GM18907 (cell line): Measurements from ENCODE around the gene NFU1.
"Not testable (repeated sequence)": the region's sequence is repeated elsewhere in the genome, so short reads cannot be mapped to it uniquely, and the experiment has no call there.

Experiments
- ATAC-seq: cut with Tn5 transposase; IDR thresholded peaks from one replicate; pipeline ENCODE4 v1.9.1; 2021; ENCODE audit warnings: mild to moderate bottlenecking, moderate library complexity; ENCODE audit not compliant: unreplicated experiment

NFU1 gene

GRCh38 chr2:69452687-69453086 lies 15.5 kb upstream of the NFU1 start:
- no peak for ATAC-seq

DNA sequence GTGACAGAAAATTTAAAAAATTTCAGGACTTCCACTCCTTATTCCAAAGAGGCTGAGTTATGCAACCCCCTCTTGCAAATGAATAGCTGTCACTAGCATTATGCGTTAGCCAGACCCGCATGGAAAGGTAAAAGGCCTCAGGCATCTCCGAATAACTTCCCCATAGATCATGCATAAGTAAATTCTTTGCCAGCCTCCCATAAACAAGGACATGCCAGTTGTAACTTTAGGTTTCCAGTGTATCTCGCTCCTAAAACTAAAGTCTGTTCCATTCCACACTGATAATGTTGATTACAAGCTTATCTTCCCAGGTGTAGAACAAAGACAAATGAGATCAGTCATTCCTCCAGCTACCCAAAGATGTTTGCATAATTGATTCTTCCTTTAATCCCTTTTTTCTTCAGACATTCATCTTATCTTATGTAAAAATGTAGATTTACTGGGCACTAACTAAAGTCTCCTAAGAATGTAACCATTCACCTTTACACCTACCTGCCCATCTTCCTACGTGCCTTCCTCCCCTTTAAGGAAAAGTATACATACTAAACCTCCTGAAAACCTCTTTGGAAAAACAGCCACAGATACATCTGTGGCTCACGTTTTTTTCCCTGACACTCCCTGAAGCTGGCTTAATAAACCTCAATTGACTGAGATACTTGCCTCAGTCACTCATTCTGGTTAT lies 13.6 kb upstream of the NFU1 start:
- no peak for ATAC-seq

DNA sequence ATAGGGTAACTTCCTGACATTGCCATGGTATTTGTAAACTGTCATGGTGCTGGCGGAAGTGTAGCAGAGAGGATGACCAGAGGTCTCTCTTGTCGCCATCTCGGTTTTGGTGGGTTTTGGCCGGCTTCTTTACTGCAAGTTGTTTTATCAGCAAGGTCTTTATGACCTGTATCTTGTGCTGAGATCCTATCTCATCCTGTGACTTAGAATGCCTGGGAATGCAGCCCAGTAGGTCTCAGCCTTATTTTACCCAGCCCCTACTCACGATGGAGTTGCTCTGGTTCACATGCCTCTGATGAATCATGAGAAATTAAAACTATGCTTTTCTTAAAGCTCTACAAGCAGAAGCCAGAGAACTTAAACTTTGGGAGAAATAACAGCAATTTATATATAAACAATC lies 12.7 kb upstream of the NFU1 start:
- ATAC-seq = no peak

DNA sequence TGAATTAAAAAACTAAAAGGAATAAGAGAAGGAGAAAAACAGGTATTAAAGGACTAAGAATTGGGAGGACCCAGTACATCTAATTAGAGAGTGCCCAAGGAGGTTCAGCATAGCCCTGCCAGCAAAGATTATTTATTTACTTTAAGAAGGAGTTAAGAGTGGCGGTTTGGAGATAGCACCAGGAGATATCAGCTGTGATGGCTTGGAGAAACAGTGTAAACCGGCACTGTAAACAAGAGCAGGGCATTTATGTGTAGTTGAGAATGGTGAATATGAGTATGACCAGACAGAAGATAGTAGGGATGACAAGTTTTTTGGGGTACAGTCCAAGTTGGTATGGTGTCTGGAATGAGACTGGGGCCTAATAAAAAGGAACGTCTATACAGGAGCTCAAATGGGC lies 6.4 kb upstream of the NFU1 start:
- not testable (repeated sequence) for ATAC-seq

GRCh38 chr2:69439499-69439898 lies 2.3 kb upstream of the NFU1 start:
- not testable (repeated sequence) for ATAC-seq

DNA sequence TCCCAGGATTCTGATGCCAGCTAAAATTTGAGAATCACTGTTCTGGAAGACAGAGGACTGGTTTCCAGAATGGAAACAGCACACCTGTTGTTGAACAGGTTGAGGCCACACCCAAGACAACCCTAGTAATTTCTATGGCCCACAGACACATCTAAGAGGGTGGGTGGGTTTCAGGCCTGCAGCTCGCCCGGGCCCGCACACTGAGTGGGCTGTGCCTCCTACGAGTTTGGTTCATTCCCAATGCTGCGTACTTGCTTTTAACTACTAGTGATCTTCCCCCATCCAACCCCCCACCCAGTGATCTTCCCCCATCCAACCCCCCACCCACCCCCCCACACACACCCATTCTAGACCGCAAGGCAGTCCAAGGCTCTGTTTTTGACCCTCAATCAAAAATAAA lies 1.3 kb upstream of the NFU1 start:
- no peak for ATAC-seq

GRCh38 chr2:69437751-69438154 lies 518 bp upstream of the NFU1 start:
- ATAC-seq = no peak

- ATAC-seq = peak; percentile 7
Measured at GRCh38 chr2:69436596-69436937, 668 bp downstream of the NFU1 start.

GRCh38 chr2:69434753-69435152 lies 2.5 kb downstream of the NFU1 start:
- no peak for ATAC-seq

- ATAC-seq = no peak
Measured at GRCh38 chr2:69429491-69430183, 7.6 kb downstream of the NFU1 start.

GRCh38 chr2:69428981-69429380 lies 8.3 kb downstream of the NFU1 start:
- no peak for ATAC-seq

DNA sequence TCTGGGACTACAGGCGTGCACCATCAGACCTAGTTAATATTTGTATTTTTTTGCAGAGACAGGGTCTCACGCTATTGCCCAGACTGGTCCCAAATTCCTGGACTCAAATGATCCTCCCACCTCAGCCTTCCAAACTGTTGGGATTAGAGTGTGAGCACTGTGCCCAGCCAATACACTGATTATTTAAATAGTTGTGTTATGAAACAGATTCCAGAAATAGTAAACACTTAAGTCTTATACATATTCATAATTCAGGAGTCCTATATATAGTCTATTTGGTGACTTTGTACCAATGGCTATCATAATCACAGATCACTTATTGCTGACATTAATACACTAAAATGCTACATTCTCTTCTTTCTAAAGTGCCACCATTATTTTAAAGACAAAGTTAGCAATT lies 12.8 kb downstream of the NFU1 start:
- no peak for ATAC-seq

GRCh38 chr2:69422198-69422597 lies 15.0 kb downstream of the NFU1 start:
- ATAC-seq = no peak

DNA sequence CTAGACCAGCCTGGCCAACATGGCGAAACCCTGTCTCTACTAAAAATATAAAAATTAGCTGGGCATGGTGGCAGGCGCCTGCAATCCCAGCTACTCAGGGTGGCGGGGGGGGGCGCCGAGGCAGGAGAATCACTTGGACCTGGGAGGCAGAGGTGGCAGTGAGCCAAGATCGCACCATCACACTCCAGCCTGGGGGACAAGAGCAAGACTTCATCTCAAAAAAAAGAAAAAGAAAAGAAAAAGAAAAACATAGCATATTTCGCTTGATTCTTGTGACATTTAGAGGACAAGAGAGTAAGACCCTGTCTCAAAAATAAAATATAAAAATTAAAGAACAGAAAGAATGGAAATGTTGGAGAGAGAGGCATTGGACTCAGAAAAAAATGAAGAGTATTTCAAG lies 18.1 kb downstream of the NFU1 start:
- ATAC-seq = not testable (repeated sequence)

DNA sequence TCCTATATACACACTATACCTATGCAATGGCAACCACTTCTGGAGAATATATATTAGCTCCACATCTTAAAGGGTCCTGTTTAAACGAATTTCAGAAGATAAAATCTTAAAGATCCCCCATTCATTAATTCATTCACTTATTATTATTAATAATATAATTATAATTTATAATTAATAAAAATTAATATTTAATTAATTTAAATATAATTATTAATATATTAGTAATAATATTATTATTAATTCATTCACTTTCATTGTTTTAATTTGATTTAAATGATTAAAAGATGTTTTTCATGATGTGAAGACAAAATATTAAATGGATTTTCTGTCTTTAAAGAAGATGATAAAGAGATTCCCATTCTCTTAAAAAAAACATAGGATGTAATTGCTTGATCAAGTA lies 21.1 kb downstream of the NFU1 start:
- ATAC-seq = no peak

DNA sequence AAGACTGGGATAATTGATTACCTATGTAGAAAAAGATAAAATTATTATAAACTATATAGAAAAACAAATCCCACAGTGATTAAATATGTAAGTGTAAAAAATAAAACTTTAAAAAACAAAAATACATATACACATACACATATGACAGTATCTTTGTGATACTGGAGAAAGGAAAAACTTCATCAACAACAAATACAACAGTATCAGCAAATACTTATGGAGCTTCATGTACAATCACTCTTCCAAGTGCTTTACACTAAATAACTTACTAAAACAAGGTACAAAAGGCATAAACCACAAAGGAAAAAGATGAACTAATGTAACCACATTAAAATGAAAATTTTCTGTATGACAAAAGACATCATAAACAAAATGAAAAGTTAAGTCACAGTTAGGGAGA lies 26.1 kb downstream of the NFU1 start:
- ATAC-seq = no peak

GRCh38 chr2:69405306-69405705 lies 31.9 kb downstream of the NFU1 start:
- ATAC-seq = no peak

DNA sequence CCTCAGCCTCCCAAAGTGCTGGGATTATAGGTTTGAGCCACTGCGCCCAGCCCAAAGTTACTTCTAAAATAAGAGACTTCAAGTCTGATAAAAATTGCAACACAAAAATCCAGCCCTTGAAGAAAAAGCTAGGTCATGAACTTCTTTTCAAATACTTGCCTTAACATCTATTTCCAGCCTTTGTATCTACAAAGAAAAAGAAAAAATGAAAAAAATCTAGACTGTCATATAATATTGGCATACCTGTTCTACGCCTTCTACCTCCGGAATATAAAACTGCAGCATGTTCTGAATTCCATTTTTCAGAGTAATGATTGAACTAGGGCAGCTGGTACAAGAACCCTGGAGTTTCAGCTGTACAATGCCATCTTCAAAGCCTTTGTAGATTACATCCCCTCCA lies 37.1 kb downstream of the NFU1 start:
- no peak for ATAC-seq

GRCh38 chr2:69397234-69397633 lies 40.0 kb downstream of the NFU1 start:
- no peak for ATAC-seq

DNA sequence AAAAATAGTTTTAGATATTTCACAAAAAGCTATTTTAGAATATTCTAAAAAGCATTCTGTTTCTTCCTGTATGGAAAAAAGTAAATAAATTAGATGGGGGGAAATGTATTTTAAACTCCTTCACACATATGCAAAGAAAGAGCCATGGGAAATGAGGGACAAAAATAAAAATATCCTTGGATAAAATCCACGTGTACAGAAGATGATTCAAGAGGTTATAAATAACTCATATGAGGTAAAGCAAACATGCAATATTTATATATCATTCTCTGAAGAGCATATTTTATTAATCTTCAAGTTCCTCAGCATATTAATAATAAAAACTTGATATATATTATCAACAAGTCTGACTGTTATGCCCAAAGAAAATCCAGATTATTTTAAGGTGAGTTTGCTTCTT lies 41.4 kb downstream of the NFU1 start:
- ATAC-seq = no peak

DNA sequence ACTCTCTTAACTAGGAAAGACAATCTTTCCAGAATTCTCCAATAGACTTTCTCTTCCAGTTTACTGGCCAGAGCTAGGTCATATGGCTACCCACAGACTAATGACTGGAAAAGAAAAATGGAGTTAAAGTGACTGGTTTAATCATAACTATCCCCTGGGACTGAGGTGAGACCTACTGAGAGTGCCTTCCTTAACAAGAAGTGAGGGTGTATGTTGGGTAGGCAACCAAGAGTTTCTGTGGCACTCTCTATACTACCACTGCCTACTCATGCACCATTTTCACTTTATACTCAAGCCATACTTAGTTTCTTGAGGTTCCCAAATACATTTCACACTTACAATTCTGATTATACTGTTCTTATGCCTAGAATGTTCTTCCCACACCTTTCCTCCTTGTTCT lies 43.3 kb downstream of the NFU1 start:
- no peak for ATAC-seq

DNA sequence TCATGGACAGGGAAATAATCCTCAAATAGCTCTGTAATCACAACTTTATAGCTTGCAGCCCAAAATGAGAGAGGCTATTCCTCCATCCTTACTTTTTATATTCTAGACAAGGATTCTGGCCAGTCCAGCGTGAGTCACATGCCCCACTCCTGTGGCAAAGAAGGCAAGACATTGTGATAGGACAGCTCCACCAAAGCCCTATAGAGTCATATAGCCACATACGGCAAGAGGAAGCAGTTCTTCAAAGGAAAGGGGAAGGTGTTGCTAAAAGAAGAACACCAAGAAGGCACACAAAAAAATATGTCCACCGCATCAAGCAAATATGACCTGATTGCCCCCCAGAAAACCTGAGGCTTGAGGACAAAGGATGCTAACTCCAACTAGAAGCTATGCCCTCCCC lies 46.8 kb downstream of the NFU1 start:
- no peak for ATAC-seq

DNA sequence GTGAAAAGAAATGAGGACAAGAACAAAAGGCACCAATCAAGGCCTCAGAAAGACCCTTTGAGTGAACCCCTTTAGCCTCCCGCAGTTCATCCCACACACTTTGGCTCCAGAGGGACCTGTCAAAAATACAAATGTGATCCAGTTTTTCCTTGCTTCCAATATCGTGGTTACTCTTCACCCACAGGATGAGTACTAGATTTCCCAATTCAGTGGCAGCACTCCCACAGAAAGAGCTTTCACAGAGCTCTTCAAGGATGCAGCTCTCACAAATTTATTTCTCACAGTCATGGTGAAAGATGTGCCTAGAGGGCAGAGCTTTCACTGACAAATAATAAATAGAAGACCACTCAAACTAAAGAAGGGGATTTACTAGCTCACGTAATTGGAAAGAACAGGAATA lies 47.2 kb downstream of the NFU1 start:
- no peak for ATAC-seq
